GM12878 (cell line): ENCODE results near the gene UAP1. TPM values are rescaled to one million over a fixed set of nuclear protein-coding genes. Genes with fewer than 3 reads are reported as not detected.

ENCODE experiments used
- ATF3 ChIP-seq: IDR thresholded peaks from 2 replicates; pipeline ENCODE4 v1.6.1; 2011; ENCODE audit warnings: low read depth, mild to moderate bottlenecking, low read length, moderate library complexity, borderline replicate concordance; ENCODE audit errors: extremely low read depth
- ESRRA ChIP-seq: IDR thresholded peaks from 2 replicates; pipeline ENCODE4 v1.6.1; 2012; ENCODE audit warnings: mild to moderate bottlenecking, low read length, improper control_type of control experiment
- HDAC2 ChIP-seq: fragments of 200-600 bp; sonication (generic); IDR thresholded peaks from 2 replicates; pipeline ENCODE4 v1.6.1; 2017
- IKZF1 ChIP-seq: fragments of 450-650 bp; conservative IDR thresholded peaks from 2 replicates; pipeline ENCODE4 v1.6.1; 2017; ENCODE audit warnings: antibody characterized with exemption, mild to moderate bottlenecking
- JUNB ChIP-seq: IDR thresholded peaks from 2 replicates; pipeline ENCODE4 v1.6.1; 2016; ENCODE audit warnings: antibody characterized with exemption, mild to moderate bottlenecking
- NBN ChIP-seq: fragments of 450-650 bp; IDR thresholded peaks from 2 replicates; pipeline ENCODE4 v1.6.1; 2016
- PKNOX1 ChIP-seq: fragments of 450-650 bp; IDR thresholded peaks from 2 replicates; pipeline ENCODE4 v1.6.1; 2016; ENCODE audit warnings: mild to moderate bottlenecking
- SUPT20H ChIP-seq: IDR thresholded peaks from 2 replicates; pipeline ENCODE4 v1.6.1; 2011; ENCODE audit warnings: low read depth, mild to moderate bottlenecking, low read length, moderate library complexity, borderline replicate concordance; ENCODE audit not compliant: control insufficient read depth
- ZBTB4 ChIP-seq: fragments of 450-650 bp; formaldehyde crosslinking; IDR thresholded peaks from 2 replicates; pipeline ENCODE4 v1.4.0; 2022; ENCODE audit warnings: mild to moderate bottlenecking, moderate library complexity
- ZNF207 ChIP-seq: fragments of 450-650 bp; IDR thresholded peaks from 2 replicates; pipeline ENCODE4 v1.6.1; 2014; ENCODE audit warnings: antibody characterized with exemption, mild to moderate bottlenecking, borderline replicate concordance
- polyA plus RNA-seq, 11 experiments: library from polyadenylated mRNA; depleted of rRNA in 4 of 11; unstranded in 6 of 11; stranded (reverse) in 5 of 11; fragments of >200 nt; fragmentation: Nextera tagmentation in 4 of 11; fragmentation: Illumina TruSeq in 1 of 11; extraction: Ambion mirVana in 4 of 11; extraction: Trizol in 1 of 11; gene quantifications; 1 replicate in 1 of 11; 2 replicates in 10 of 11; pipeline versions ENCODE4 v1.2.1 to v1.2.3, GENCODE V29; 2011 to 2016; ENCODE audit warnings: inconsistent platforms in 2 of 11, missing spikeins in 2 of 11, low read depth in 1 of 11
- total RNA-seq, 4 experiments: library from RNA; depleted of rRNA in 3 of 4; stranded (reverse); fragments of >200 nt in 3 of 4; fragmentation: Illumina TruSeq in 1 of 4; extraction: Trizol in 1 of 4; gene quantifications; 2 replicates each; pipeline versions ENCODE4 v1.2.1 to v1.2.3, GENCODE V29; 2013 to 2021
- TF ChIP-seq, protein P1 (sequence below): fragments of 450-650 bp; formaldehyde crosslinking; IDR thresholded peaks from 2 replicates; pipeline ENCODE4 v1.4.0; 2020; ENCODE audit warnings: mild to moderate bottlenecking, moderate library complexity

The UAP1 gene
- total and polyA plus RNA-seq, 10 of the 15 experiments (the other 5 are each of a cell fraction or from before 2014, with no cell fraction given), result 19.2 to 43.0 (median 30.7) TPM

DNA sequence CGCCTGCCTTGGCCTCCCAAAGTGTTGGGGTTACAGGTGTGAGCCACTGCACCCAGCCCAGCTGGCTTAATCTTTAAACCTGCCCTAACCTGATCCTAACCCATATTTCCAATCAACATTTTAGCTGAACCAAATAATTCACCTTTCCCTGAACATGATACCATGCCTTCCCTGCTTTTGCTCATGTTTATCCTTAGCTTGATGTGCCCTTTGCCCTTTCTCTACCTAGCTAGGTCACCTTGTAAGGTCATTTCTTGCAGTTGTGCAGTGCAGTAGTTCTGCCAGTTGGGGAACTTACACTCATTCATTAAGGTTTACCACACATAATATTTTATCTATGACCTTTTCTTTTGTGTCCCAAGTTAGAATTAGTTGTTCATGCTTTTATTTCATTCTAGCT is 5.3 kb downstream of the UAP1 start (continued):
- TF ChIP-seq ZBTB4 (CRISPR knock-in tag) (no peak), ZNF207 (no peak), PKNOX1 (no peak), NBN (no peak), HDAC2 (no peak), SUPT20H (no peak), ESRRA (no peak), ATF3 (no peak), IKZF1 (no peak), JUNB (no peak)
- TF ChIP-seq, protein P1, sequence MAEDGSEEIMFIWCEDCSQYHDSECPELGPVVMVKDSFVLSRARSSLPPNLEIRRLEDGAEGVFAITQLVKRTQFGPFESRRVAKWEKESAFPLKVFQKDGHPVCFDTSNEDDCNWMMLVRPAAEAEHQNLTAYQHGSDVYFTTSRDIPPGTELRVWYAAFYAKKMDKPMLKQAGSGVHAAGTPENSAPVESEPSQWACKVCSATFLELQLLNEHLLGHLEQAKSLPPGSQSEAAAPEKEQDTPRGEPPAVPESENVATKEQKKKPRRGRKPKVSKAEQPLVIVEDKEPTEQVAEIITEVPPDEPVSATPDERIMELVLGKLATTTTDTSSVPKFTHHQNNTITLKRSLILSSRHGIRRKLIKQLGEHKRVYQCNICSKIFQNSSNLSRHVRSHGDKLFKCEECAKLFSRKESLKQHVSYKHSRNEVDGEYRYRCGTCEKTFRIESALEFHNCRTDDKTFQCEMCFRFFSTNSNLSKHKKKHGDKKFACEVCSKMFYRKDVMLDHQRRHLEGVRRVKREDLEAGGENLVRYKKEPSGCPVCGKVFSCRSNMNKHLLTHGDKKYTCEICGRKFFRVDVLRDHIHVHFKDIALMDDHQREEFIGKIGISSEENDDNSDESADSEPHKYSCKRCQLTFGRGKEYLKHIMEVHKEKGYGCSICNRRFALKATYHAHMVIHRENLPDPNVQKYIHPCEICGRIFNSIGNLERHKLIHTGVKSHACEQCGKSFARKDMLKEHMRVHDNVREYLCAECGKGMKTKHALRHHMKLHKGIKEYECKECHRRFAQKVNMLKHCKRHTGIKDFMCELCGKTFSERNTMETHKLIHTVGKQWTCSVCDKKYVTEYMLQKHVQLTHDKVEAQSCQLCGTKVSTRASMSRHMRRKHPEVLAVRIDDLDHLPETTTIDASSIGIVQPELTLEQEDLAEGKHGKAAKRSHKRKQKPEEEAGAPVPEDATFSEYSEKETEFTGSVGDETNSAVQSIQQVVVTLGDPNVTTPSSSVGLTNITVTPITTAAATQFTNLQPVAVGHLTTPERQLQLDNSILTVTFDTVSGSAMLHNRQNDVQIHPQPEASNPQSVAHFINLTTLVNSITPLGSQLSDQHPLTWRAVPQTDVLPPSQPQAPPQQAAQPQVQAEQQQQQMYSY, result no peak
